ENCODE measurements around the gene MSI2.

The MSI2 gene

GRCh38 chr17:57269598-57270255 is 13.4 kb downstream of the MSI2 start:
- FAIRE-seq (no peak), DNase-seq (ENCODE audit: insufficient read length, low spot score) (no peak)
- TF ChIP-seq POLR2A (IDR thresholded peaks at IDR 0.05; ENCODE audit: low read depth, low read length): no peak

- no peak for FAIRE-seq
These were observed 14.5 kb downstream of the MSI2 start for GRCh38 chr17:57270801-57271245.

GRCh38 chr17:57271821-57272220 is 15.5 kb downstream of the MSI2 start:
- FAIRE-seq (no peak), DNase-seq (ENCODE audit: insufficient read length, low spot score) (no peak)
- TF ChIP-seq POLR2A (IDR thresholded peaks at IDR 0.05; ENCODE audit: low read depth, low read length): no peak

More at GRCh38 chr17:57270801-57271245, 14.5 kb downstream of the MSI2 start:
- no peak for TF ChIP-seq POLR2A (IDR thresholded peaks at IDR 0.05; ENCODE audit: low read depth, low read length)
- DNase-seq (ENCODE audit: insufficient read length, low spot score): no peak

DNA sequence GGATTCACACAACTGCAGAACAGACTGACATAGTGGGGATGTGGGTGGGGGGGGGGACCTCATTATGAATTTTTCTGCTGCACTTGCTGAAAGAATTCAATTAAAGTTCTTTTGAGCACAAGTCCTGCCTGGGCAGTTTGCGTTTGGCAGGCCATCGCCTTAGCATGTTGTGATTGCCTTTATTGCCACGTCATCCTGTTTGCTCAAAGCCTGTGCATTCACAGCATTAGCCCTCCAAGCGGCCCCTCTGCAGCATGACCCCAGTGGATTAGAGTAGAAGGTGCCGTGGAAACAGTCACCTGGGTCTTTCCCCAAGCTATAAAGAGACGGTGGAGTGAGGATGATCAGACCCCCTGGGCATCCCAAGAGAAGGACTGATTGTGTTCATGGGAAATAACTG is 17.2 kb downstream of the MSI2 start:
- FAIRE-seq (no peak), DNase-seq (ENCODE audit: insufficient read length, low spot score) (no peak)
- TF ChIP-seq POLR2A (IDR thresholded peaks at IDR 0.05; ENCODE audit: low read depth, low read length): no peak

- FAIRE-seq (no peak), DNase-seq (ENCODE audit: insufficient read length, low spot score) (no peak)
- no peak for TF ChIP-seq POLR2A (IDR thresholded peaks at IDR 0.05; ENCODE audit: low read depth, low read length)
These were observed 17.8 kb downstream of the MSI2 start for GRCh38 chr17:57274162-57274561.

- DNase-seq (ENCODE audit: insufficient read length, low spot score) (no peak), FAIRE-seq (no peak)
- TF ChIP-seq POLR2A (IDR thresholded peaks at IDR 0.05; ENCODE audit: low read depth, low read length): no peak
These were observed 18.9 kb downstream of the MSI2 start for GRCh38 chr17:57275071-57275764.

DNA sequence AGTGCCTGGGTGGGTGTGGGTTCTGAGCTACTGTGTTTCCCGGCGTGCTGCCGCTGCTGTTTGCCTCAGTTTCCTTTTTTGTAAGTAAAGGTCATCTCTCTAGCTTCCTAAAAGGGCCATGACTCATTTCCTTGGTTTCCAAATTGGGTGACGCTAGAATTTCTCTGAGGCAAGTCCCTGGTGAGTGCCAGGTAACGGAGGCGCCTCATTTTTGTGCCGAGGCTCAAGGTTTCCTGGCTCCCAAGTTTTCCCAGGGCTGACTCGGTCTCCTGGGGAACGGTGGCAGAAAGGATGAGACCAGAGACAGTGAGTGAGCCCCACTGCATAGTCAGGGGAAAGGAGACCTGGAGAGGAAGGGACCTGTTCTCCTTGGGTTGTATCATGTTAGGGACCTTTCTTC is 20.3 kb downstream of the MSI2 start:
- no peak for FAIRE-seq
- DNase-seq (ENCODE audit: insufficient read length, low spot score): no peak
- no peak for TF ChIP-seq POLR2A (IDR thresholded peaks at IDR 0.05; ENCODE audit: low read depth, low read length)

GRCh38 chr17:57277923-57278604 is 21.7 kb downstream of the MSI2 start:
- no peak for DNase-seq (ENCODE audit: insufficient read length, low spot score)
- no peak for FAIRE-seq
- TF ChIP-seq POLR2A (IDR thresholded peaks at IDR 0.05; ENCODE audit: low read depth, low read length): no peak

DNA sequence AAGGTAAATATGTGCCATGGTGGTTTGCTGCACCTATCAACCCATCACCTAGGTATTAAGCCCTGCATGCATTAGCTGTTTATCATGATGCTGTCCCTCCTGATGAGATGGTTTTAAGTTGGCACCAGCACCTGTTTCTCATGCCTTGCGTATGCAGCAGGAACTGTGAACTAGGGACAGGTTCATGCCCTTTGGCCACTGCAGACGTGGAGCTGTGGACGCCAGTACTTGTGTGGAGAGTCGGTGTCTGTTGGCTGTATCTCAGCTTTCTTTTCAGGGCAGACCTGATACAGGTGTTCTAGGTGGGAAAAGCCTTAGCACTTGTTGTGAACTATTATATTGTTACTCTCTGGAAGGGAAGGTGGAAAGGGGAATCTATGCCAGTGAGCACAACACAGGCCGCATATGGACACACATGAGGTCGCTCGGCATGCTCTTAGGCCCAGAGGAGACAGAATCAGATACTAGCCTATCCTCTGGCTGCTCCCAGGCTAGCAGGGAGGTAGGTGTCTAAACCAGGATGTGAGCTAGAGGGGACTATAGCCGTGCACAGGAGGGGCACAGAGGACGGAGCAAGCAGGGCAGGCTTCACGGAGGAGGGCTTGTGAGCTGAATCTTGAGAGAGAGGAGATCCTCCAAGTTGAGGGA is 22.5 kb downstream of the MSI2 start:
- DNase-seq (ENCODE audit: insufficient read length, low spot score) (no peak), FAIRE-seq (no peak)
- TF ChIP-seq POLR2A (IDR thresholded peaks at IDR 0.05; ENCODE audit: low read depth, low read length): no peak

DNA sequence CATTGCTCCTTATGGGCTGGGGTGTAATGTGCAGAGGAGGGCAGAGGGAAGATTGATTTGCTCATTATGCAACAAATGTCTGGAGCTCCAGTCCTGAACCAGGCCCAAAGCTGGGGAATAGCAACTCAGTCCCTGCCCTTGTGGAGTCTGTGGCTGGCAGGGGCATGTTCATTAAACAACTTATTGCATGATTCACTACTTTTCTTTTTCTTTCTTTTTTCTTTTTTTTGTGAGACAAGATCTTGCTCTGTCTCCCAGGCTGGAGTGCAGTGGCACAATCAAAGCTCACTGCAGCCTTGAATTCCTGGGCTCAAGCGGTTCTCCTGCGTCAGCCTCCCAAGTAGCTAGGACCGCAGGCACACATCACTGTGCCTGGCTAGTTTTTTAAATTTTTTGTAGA is 23.1 kb downstream of the MSI2 start:
- no peak for FAIRE-seq
- no peak for DNase-seq (ENCODE audit: insufficient read length, low spot score)
- no peak for TF ChIP-seq POLR2A (IDR thresholded peaks at IDR 0.05; ENCODE audit: low read depth, low read length)

DNA sequence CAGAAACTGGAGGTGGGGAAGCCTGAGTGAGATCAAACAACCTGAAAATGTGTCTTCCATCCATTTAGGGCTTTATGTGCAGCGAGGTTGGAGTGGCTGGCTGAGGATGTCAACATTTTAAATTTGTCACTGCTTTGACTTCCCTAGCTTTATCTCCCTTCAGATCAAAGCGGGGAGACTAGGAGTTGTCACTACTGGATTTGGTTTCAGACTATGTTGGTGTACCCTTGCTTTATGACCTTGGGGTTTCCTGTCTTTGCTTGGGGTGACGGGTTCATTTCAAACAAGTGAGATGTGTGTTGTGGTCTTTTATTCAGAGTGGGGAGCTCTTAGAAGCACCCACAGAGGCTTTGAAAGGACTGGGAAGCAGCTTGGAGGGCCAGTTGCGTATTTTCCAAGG is 25.6 kb downstream of the MSI2 start:
- no peak for TF ChIP-seq POLR2A (IDR thresholded peaks at IDR 0.05; ENCODE audit: low read depth, low read length)
- DNase-seq (ENCODE audit: insufficient read length, low spot score): no peak
- no peak for FAIRE-seq

GRCh38 chr17:57282296-57282695 is 26.0 kb downstream of the MSI2 start:
- no peak for TF ChIP-seq POLR2A (IDR thresholded peaks at IDR 0.05; ENCODE audit: low read depth, low read length)
- no peak for FAIRE-seq
- no peak for DNase-seq (ENCODE audit: insufficient read length, low spot score)

DNA sequence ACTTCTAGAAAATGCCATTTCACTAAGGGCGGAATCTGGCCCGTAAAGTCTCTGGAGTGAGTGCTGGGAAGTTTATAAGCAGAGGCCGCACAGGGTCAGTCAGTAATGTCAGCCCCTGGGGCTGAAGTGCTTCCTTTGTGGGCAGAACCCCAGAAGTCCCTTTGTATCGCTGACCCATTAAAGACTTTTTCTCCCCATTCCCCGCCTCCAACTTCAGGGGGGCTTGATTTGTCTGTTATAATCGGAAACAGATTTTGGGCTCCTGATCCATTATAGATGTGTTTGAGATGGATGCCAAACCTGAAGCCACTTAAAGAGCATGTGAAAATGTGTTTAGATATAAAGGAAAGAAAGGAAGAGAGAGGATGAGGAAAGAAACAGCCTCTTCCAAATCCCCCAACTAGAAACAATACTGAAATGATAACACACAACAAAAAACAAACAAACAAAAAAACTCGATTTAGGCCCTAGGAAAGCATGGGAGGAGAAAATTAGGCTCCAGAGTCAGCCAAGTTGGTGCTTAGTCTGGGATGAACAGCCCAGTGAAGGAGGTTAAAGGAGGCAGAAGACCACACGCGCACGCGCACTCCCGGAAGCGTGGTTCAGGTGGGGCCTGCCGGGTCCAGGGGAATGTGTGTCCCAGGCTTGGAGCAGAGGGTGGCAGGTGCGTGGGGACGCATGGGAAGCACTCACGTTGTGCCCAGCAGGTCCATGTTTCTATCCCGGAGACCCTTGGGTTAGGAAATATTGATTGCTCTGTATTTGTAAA is 27.1 kb downstream of the MSI2 start:
- no peak for TF ChIP-seq POLR2A (IDR thresholded peaks at IDR 0.05; ENCODE audit: low read depth, low read length)
- DNase-seq (ENCODE audit: insufficient read length, low spot score) (no peak), FAIRE-seq (no peak)
